Esophagus muscularis mucosa (tissue), 4 donors: ENCODE data around the gene PGAM4.

Source experiments
- CTCF ChIP-seq, 3 experiments: fragments of 200-600 bp in 2 of 3; fragments of 450-650 bp in 1 of 3; sonication (generic) in 2 of 3; IDR thresholded peaks; one replicate each; pipeline ENCODE4 v1.5.1; 2017 to 2019; ENCODE audit warnings: antibody characterized with exemption in 3 of 3, mild to moderate bottlenecking in 2 of 3, moderate library complexity in 1 of 3
- EP300 ChIP-seq: sonication (generic); formaldehyde crosslinking; IDR thresholded peaks from one replicate; pipeline ENCODE4 v1.6.1; 2017; ENCODE audit warnings: antibody characterized with exemption
- POLR2A ChIP-seq: fragments of 450-650 bp; IDR thresholded peaks from one replicate; pipeline ENCODE4 v1.6.1; 2017; ENCODE audit warnings: antibody characterized with exemption, moderate library complexity, mild to moderate bottlenecking, low read depth

- no peak for TF ChIP-seq POLR2A
- TF ChIP-seq CTCF (IDR thresholded peaks at IDR 0.05): no peak
- no peak for TF ChIP-seq EP300
Observed at GRCh38 chrX:77962068-77962902, 7.2 kb downstream of the PGAM4 start.
